Ishikawa (cell line): ENCODE data around the gene SETD6.

ENCODE experiments used
- CEBPB ChIP-seq: IDR thresholded peaks from 2 replicates; pipeline ENCODE4 v1.6.1; 2012
- CREB1 ChIP-seq: IDR thresholded peaks from 2 replicates; pipeline ENCODE4 v1.6.1; 2012; ENCODE audit warnings: low read depth
- EGR1 ChIP-seq: IDR thresholded peaks from 2 replicates; pipeline ENCODE4 v1.6.1; 2012
- EP300 ChIP-seq: IDR thresholded peaks from 2 replicates; pipeline ENCODE4 v1.6.1; 2012; ENCODE audit warnings: borderline replicate concordance
- FOXM1 ChIP-seq: IDR thresholded peaks from 2 replicates; pipeline ENCODE4 v1.6.1; 2012; ENCODE audit warnings: low read depth, borderline replicate concordance
- MAX ChIP-seq: IDR thresholded peaks from 2 replicates; pipeline ENCODE4 v1.6.1; 2012
- NFIC ChIP-seq: IDR thresholded peaks from 2 replicates; pipeline ENCODE4 v1.6.1; 2012
- RAD21 ChIP-seq: IDR thresholded peaks from 2 replicates; pipeline ENCODE4 v1.6.1; 2012; ENCODE audit warnings: low read depth
- REST ChIP-seq: IDR thresholded peaks from 2 replicates; pipeline ENCODE4 v1.6.1; 2012; ENCODE audit warnings: low read depth, mild to moderate bottlenecking
- TAF1 ChIP-seq: IDR thresholded peaks from 2 replicates; pipeline ENCODE4 v1.6.1; 2012; ENCODE audit warnings: low read depth, mild to moderate bottlenecking
- TEAD4 ChIP-seq: IDR thresholded peaks from 2 replicates; pipeline ENCODE4 v1.6.1; 2012
- YY1 ChIP-seq: IDR thresholded peaks from 2 replicates; pipeline ENCODE4 v1.6.1; 2012; ENCODE audit warnings: low read depth

- TF ChIP-seq REST, result no peak
- TF ChIP-seq NFIC, result no peak
- no peak for TF ChIP-seq TAF1
- TF ChIP-seq MAX, result no peak
- TF ChIP-seq CREB1, result no peak
- TF ChIP-seq YY1, result no peak
- no peak for TF ChIP-seq RAD21
- TF ChIP-seq CEBPB, result no peak
- TF ChIP-seq TEAD4, result no peak
- no peak for TF ChIP-seq EP300
- no peak for TF ChIP-seq EGR1
- no peak for TF ChIP-seq FOXM1
Measured at GRCh38 chr16:58503166-58503862, 12.0 kb upstream of the SETD6 start.
